Adrenal gland (tissue), 12 donors: Measurements from ENCODE around the gene NDRG2. TPM values are rescaled to one million over a fixed set of nuclear protein-coding genes. Genes with fewer than 3 reads are reported as not detected.
A peak's percentile ranks its signal among the peaks of the same experiment; 100 is the strongest.

ENCODE experiments used
- DNase-seq, 7 donors: peaks; one replicate each; pipeline ENCODE4 v3.0.0-alpha.2; 2019 to 2020
- H3K27ac ChIP-seq, 5 donors: fragments of 200-600 bp; sonication (generic) in 4 of 5; 1 replicate in 3 of 5; 2 replicates in 2 of 5; pipeline versions ENCODE4 v1.5.1 to v1.8.0; 2016 to 2020; ENCODE audit warnings: mild to moderate bottlenecking in 1 of 5
- H3K27me3 ChIP-seq: fragments of 200-600 bp; 2 replicates; pipeline ENCODE4 v1.8.0; 2021
- H3K36me3 ChIP-seq, 2 donors: fragments of 200-600 bp; replicated peaks in 1 of 2; 1 replicate in 1 of 2; 2 replicates in 1 of 2; pipeline versions ENCODE4 v1.5.1 to v1.8.0; 2018 to 2022
- H3K4me1 ChIP-seq, 2 donors: fragments of 200-600 bp; replicated peaks in 1 of 2; 1 replicate in 1 of 2; 2 replicates in 1 of 2; pipeline versions ENCODE4 v1.5.1 to v1.8.0; 2018 to 2021
- H3K4me3 ChIP-seq, 4 donors: fragments of 200-600 bp; sonication (generic) in 3 of 4; one replicate each; pipeline ENCODE4 v1.5.1; 2016 to 2018
- H3K9me3 ChIP-seq, 3 donors: fragments of 200-600 bp; sonication (generic) in 1 of 3; replicated peaks in 1 of 3; 1 replicate in 2 of 3; 2 replicates in 1 of 3; pipeline versions ENCODE4 v1.5.1 to v1.8.0; 2016 to 2021
- CTCF ChIP-seq, 6 experiments: fragments of 450-650 bp in 4 of 6; fragments of 200-600 bp in 2 of 6; sonication (generic) in 1 of 6; IDR thresholded peaks; 1 replicate in 5 of 6; 2 replicates in 1 of 6; pipeline versions ENCODE4 v1.5.1 to v1.8.0; 2016 to 2021; ENCODE audit warnings: antibody characterized with exemption in 6 of 6, mild to moderate bottlenecking in 2 of 6, moderate library complexity in 1 of 6
- POLR2A ChIP-seq, 2 donors: fragments of 450-650 bp; IDR thresholded peaks; one replicate each; pipeline ENCODE4 v1.6.1; 2017; ENCODE audit warnings: antibody characterized with exemption in 2 of 2, mild to moderate bottlenecking in 2 of 2, moderate library complexity in 1 of 2
- WGBS, 4 donors: extraction: QIAGEN DNeasy Blood & Tissue Kit in 2 of 4; methylation state at CpG; one replicate each; pipeline versions ENCODE4 v1.1.5 to v1.1.7; 2013 to 2017; 5-methylcytosine and 5-hydroxymethylcytosine counted together
- intact Hi-C, 2 donors: fragments of 100-400 bp; cut with DNase I; formaldehyde crosslinking; loops; one replicate each; pipeline versions ENCODE4 v1.14.1 to v1.15.0; 2022 to 2023
- polyA plus RNA-seq, 3 donors: library from polyadenylated mRNA; stranded (reverse); fragments of 200-250 nt in 2 of 3; fragments of 350-450 nt in 1 of 3; fragmentation: Illumina TruSeq in 1 of 3; extraction: RNeasy Lipid Tissue Mini Kit (QIAGEN cat#74804) in 1 of 3; gene quantifications; one replicate each; pipeline ENCODE4 v1.2.3, GENCODE V29; 2013 to 2014
- total RNA-seq, 9 donors: library from RNA; depleted of rRNA in 4 of 9; stranded (reverse); fragments of >200 nt in 4 of 9; fragments of 120-200 nt in 1 of 9; fragmentation: NEBNext Ultra II Directional in 1 of 9; extraction: Animal tissue kit (Norgen Biotek cat#: 25700) in 1 of 9; gene quantifications; one replicate each; pipeline versions ENCODE4 v1.1.0 to v1.2.4, GENCODE V29; 2013 to 2023
- donor health status: healthy with polysubstance abuse.
- donor health status: Bipolar disorder and iron deficiency.
- donor health status: DM: yes; HTN: yes; CAD: no.
- donor health status: DM: no; HTN: no; CAD: no.
- donor health status: DM: no; HTN: no; CAD: no.
- donor health status: DM: yes; HTN: yes; CAD: no.

The NDRG2 gene
- total and polyA plus RNA-seq, 12 donors: 116 to 1,323 (median 629) TPM

- DNase-seq: peak in 4 of 7 donors; percentile 44 to 60 (median 56)
- H3K27ac ChIP-seq: no peak within 1 kb of the TSS
- no peak within 1 kb of the TSS for H3K4me3 ChIP-seq
- H3K9me3 ChIP-seq: no peaks in the 10 kb centered on the region
- H3K36me3 ChIP-seq: peaks cover 0 to 36% of the 10 kb centered on the region in 2 donors
- 44 to 57% (median 51%) methylated on average over 6 of the region's 6 CpGs for WGBS, 4 donors
- no peaks in the 10 kb centered on the region for H3K27me3 ChIP-seq
- H3K4me1 ChIP-seq: no peaks in the 10 kb centered on the region
- intact Hi-C loops: no loop called here
- TF ChIP-seq CTCF (IDR thresholded peaks at IDR 0.05) (no peak), POLR2A (IDR thresholded peaks at IDR 0.05) (no peak)
Observed at GRCh38 chr14:20998674-20999366, 26.0 kb downstream of the NDRG2 start, which contains the start of gene SLC39A2. Gene SLC39A2, plus strand, starts transcription at chr14:20999293. Its CDS starts 154 bp downstream, at chr14:20999447.

GRCh38 chr14:20998139-20998538 lies 26.7 kb downstream of the NDRG2 start:
- Histone ChIP-seq H3K4me1 (no peaks in the 10 kb centered on the region), H3K9me3 (no peaks in the 10 kb centered on the region), H3K4me3 (no peak overlapping the region), H3K27me3 (no peaks in the 10 kb centered on the region), H3K36me3 (peaks cover 0 to 43% of the 10 kb centered on the region in 2 donors), H3K27ac (no peak overlapping the region)
- intact Hi-C loops: no loop called here
- TF ChIP-seq POLR2A (IDR thresholded peaks at IDR 0.05) (no peak), CTCF (IDR thresholded peaks at IDR 0.05) (no peak)
- WGBS, 4 donors: 72 to 87% (median 78%) methylated on average over 3 of the region's 3 CpGs
- DNase-seq: no peak

- TF ChIP-seq POLR2A (IDR thresholded peaks at IDR 0.05): no peak
- no peak for TF ChIP-seq CTCF (IDR thresholded peaks at IDR 0.05)
- intact Hi-C loops: no loop called here
- H3K4me3 ChIP-seq: no peak overlapping the region
- DNase-seq: no peak
- H3K27me3 ChIP-seq: no peaks in the 10 kb centered on the region
- 80 to 84% (median 83%) methylated on average over 6 of the region's 6 CpGs for WGBS, 4 donors
- no peaks in the 10 kb centered on the region for H3K4me1 ChIP-seq
- no peak overlapping the region for H3K27ac ChIP-seq
- H3K36me3 ChIP-seq: peaks cover 0 to 48% of the 10 kb centered on the region in 2 donors
- H3K9me3 ChIP-seq: no peaks in the 10 kb centered on the region
Observed at GRCh38 chr14:20997564-20997963, 27.3 kb downstream of the NDRG2 start.

GRCh38 chr14:20997115-20997514 lies 27.7 kb downstream of the NDRG2 start:
- Histone ChIP-seq H3K9me3 (no peaks in the 10 kb centered on the region), H3K36me3 (peaks cover 0 to 53% of the 10 kb centered on the region in 2 donors), H3K27ac (no peak overlapping the region), H3K27me3 (no peaks in the 10 kb centered on the region), H3K4me1 (peaks cover 0 to 3% of the 10 kb centered on the region in 2 donors), H3K4me3 (no peak overlapping the region)
- 60 to 82% (median 69%) methylated on average over 4 of the region's 4 CpGs for WGBS, 4 donors
- TF ChIP-seq POLR2A (IDR thresholded peaks at IDR 0.05) (no peak), CTCF (IDR thresholded peaks at IDR 0.05) (no peak)
- DNase-seq: no peak
- intact Hi-C loops: no loop called here
